Vagina (tissue), 2 donors: Measurements from ENCODE around the gene BCOR. TPM values are rescaled to one million over a fixed set of nuclear protein-coding genes. Genes with fewer than 3 reads are reported as not detected.
A peak's percentile ranks its signal among the peaks of the same experiment; 100 is the strongest.

ENCODE experiments used
- DNase-seq, 2 donors: peaks; one replicate each; pipeline ENCODE4 v3.0.0-alpha.2; 2017; ENCODE audit errors: extremely low spot score in 2 of 2
- H3K27ac ChIP-seq: fragments of 200-600 bp; sonication (generic); one replicate; pipeline ENCODE4 v1.5.1; 2019
- H3K27me3 ChIP-seq: fragments of 200-600 bp; sonication (generic); one replicate; pipeline ENCODE4 v1.5.1; 2019
- H3K36me3 ChIP-seq, 2 donors: fragments of 200-600 bp; sonication (generic); one replicate each; pipeline ENCODE4 v1.5.1; 2017 to 2019
- H3K4me1 ChIP-seq: fragments of 200-600 bp; sonication (generic); one replicate; pipeline ENCODE4 v1.5.1; 2019
- H3K4me3 ChIP-seq, 2 donors: fragments of 200-600 bp; sonication (generic); 1 replicate in 1 of 2; 2 replicates in 1 of 2; pipeline ENCODE4 v1.5.1; 2016 to 2019
- H3K9me3 ChIP-seq: fragments of 200-600 bp; sonication (generic); one replicate; pipeline ENCODE4 v1.5.1; 2019
- CTCF ChIP-seq, 3 experiments: fragments of 450-650 bp in 2 of 3; fragments of 200-600 bp in 1 of 3; sonication (generic) in 1 of 3; IDR thresholded peaks; one replicate each; pipeline ENCODE4 v1.5.1; 2017 to 2019; ENCODE audit warnings: antibody characterized with exemption in 3 of 3, mild to moderate bottlenecking in 2 of 3, moderate library complexity in 2 of 3
- POLR2A ChIP-seq, 2 donors: fragments of 450-650 bp; IDR thresholded peaks; one replicate each; pipeline ENCODE4 v1.6.1; 2017; ENCODE audit warnings: antibody characterized with exemption in 2 of 2, mild to moderate bottlenecking in 2 of 2, moderate library complexity in 2 of 2
- POLR2AphosphoS5 ChIP-seq, 2 donors: sonication (generic); formaldehyde crosslinking; IDR thresholded peaks; one replicate each; pipeline ENCODE4 v1.9.0; 2017; ENCODE audit warnings: antibody characterized with exemption in 2 of 2, mild to moderate bottlenecking in 2 of 2, low read depth in 1 of 2; ENCODE audit not compliant: insufficient read depth in 1 of 2
- intact Hi-C: fragments of 100-400 bp; cut with DNase I; formaldehyde crosslinking; loops from one replicate; pipeline ENCODE4 v1.15.1; 2023
- total RNA-seq: library from RNA; depleted of rRNA; stranded (reverse); fragments of >200 nt; gene quantifications from one replicate; pipeline ENCODE4 v1.2.3, GENCODE V29; 2016

BCOR gene
- total RNA-seq, 1 donor from 2014 or later = 19.9 TPM

GRCh38 chrX:40140706-40141499, 43.1 kb upstream of the BCOR start:
- no peaks in the 10 kb centered on the region for H3K9me3 ChIP-seq
- DNase-seq = no peak
- no peak overlapping the region for H3K27ac ChIP-seq
- H3K4me3 ChIP-seq = no peak overlapping the region
- H3K36me3 ChIP-seq = no peaks in the 10 kb centered on the region
- intact Hi-C loops = no loop called here
- H3K4me1 ChIP-seq = peaks cover 22% of the 10 kb centered on the region
- no peaks in the 10 kb centered on the region for H3K27me3 ChIP-seq
- TF ChIP-seq POLR2AphosphoS5 (IDR thresholded peaks at IDR 0.05; ENCODE audit: insufficient read depth in 1 of 2, low read depth in 1 of 2) = peak in 1 of 2 donors; percentile 46
- no peak for TF ChIP-seq CTCF (IDR thresholded peaks at IDR 0.05)
- no peak for TF ChIP-seq POLR2A (IDR thresholded peaks at IDR 0.05)

- Histone ChIP-seq H3K9me3 (no peaks in the 10 kb centered on the region), H3K4me3 (no peak overlapping the region), H3K27ac (peak overlapping the region; percentile 59), H3K27me3 (no peaks in the 10 kb centered on the region), H3K4me1 (no peaks in the 10 kb centered on the region), H3K36me3 (no peaks in the 10 kb centered on the region)
- intact Hi-C loops = no loop called here
- TF ChIP-seq POLR2AphosphoS5 (IDR thresholded peaks at IDR 0.05; ENCODE audit: insufficient read depth in 1 of 2, low read depth in 1 of 2) (peak in 1 of 2 donors; percentile 37), CTCF (IDR thresholded peaks at IDR 0.05) (no peak)
- no peak for DNase-seq
These were observed 35.0 kb upstream of the BCOR start for GRCh38 chrX:40132751-40133150.

- intact Hi-C loops = no loop called here
- Histone ChIP-seq H3K27me3 (no peaks in the 10 kb centered on the region), H3K36me3 (no peaks in the 10 kb centered on the region), H3K4me3 (no peak overlapping the region), H3K9me3 (no peaks in the 10 kb centered on the region), H3K27ac (peak overlapping the region; percentile 59), H3K4me1 (no peaks in the 10 kb centered on the region)
- no peak for DNase-seq
- TF ChIP-seq POLR2AphosphoS5 (IDR thresholded peaks at IDR 0.05; ENCODE audit: insufficient read depth in 1 of 2, low read depth in 1 of 2) = no peak
- TF ChIP-seq POLR2A (IDR thresholded peaks at IDR 0.05) = no peak
- TF ChIP-seq CTCF (IDR thresholded peaks at IDR 0.05) = no peak
These were observed 34.0 kb upstream of the BCOR start for GRCh38 chrX:40131654-40132337.

- TF ChIP-seq POLR2AphosphoS5 (IDR thresholded peaks at IDR 0.05; ENCODE audit: insufficient read depth in 1 of 2, low read depth in 1 of 2) (no peak), CTCF (IDR thresholded peaks at IDR 0.05) (no peak), POLR2A (IDR thresholded peaks at IDR 0.05) (no peak)
- Histone ChIP-seq H3K36me3 (no peaks in the 10 kb centered on the region), H3K4me3 (no peak overlapping the region), H3K27me3 (no peaks in the 10 kb centered on the region), H3K4me1 (no peaks in the 10 kb centered on the region), H3K9me3 (no peaks in the 10 kb centered on the region), H3K27ac (no peak overlapping the region)
- intact Hi-C loops = no loop called here
- DNase-seq = no peak
These were observed 32.4 kb upstream of the BCOR start for GRCh38 chrX:40130207-40130606.

GRCh38 chrX:40127052-40127451, 29.3 kb upstream of the BCOR start:
- intact Hi-C loops = no loop called here
- Histone ChIP-seq H3K9me3 (no peaks in the 10 kb centered on the region), H3K4me3 (no peak overlapping the region), H3K36me3 (no peaks in the 10 kb centered on the region), H3K4me1 (no peaks in the 10 kb centered on the region), H3K27ac (no peak overlapping the region), H3K27me3 (no peaks in the 10 kb centered on the region)
- TF ChIP-seq CTCF (IDR thresholded peaks at IDR 0.05) (no peak), POLR2A (IDR thresholded peaks at IDR 0.05) (no peak), POLR2AphosphoS5 (IDR thresholded peaks at IDR 0.05; ENCODE audit: insufficient read depth in 1 of 2, low read depth in 1 of 2) (no peak)
- no peak for DNase-seq
